ENCODE results near the gene RPS6KA3. TPM values are rescaled to one million over a fixed set of nuclear protein-coding genes. Genes with fewer than 3 reads are reported as not detected.

RPS6KA3 gene
- total RNA-seq, 1 donor from 2014 or later: 9.0 TPM

DNA sequence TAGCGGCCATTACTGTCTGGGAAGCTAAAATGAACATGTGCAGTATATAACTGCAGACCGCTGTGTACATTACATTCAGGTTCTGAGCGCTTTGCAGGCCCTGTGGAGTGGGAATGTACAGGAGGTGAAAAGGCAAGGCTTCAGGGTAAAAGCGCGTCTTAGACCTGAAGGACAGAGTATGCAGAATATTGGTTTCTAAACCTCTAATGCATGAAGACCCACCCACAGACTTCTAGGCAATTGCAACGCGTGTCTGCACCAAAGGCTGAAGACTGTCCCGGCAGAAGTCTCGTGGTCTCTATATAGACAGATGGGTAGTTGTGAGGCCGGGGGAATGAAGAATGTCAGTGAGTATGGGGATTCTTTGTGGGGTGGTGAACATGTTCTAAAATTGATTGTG, 155.4 kb downstream of the RPS6KA3 start:
- no peak for DNase-seq
- H3K27me3 Mint-ChIP-seq (ENCODE audit: unreplicated experiment): no peaks in the 10 kb centered on the region
- TF ChIP-seq, protein P1, sequence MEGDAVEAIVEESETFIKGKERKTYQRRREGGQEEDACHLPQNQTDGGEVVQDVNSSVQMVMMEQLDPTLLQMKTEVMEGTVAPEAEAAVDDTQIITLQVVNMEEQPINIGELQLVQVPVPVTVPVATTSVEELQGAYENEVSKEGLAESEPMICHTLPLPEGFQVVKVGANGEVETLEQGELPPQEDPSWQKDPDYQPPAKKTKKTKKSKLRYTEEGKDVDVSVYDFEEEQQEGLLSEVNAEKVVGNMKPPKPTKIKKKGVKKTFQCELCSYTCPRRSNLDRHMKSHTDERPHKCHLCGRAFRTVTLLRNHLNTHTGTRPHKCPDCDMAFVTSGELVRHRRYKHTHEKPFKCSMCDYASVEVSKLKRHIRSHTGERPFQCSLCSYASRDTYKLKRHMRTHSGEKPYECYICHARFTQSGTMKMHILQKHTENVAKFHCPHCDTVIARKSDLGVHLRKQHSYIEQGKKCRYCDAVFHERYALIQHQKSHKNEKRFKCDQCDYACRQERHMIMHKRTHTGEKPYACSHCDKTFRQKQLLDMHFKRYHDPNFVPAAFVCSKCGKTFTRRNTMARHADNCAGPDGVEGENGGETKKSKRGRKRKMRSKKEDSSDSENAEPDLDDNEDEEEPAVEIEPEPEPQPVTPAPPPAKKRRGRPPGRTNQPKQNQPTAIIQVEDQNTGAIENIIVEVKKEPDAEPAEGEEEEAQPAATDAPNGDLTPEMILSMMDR (IDR thresholded peaks at IDR 0.05; ENCODE audit: partially characterized antibody, unreplicated experiment): no peak
- no peak overlapping the region for H3K27ac Mint-ChIP-seq (ENCODE audit: unreplicated experiment)
- H3K9me3 Mint-ChIP-seq (ENCODE audit: unreplicated experiment): no peaks in the 10 kb centered on the region
- H3K36me3 Mint-ChIP-seq (ENCODE audit: unreplicated experiment): no peaks in the 10 kb centered on the region
- no peak overlapping the region for H3K4me3 Mint-ChIP-seq (ENCODE audit: unreplicated experiment)
- H3K4me1 Mint-ChIP-seq (ENCODE audit: low read depth, unreplicated experiment): peaks cover 1% of the 10 kb centered on the region

DNA sequence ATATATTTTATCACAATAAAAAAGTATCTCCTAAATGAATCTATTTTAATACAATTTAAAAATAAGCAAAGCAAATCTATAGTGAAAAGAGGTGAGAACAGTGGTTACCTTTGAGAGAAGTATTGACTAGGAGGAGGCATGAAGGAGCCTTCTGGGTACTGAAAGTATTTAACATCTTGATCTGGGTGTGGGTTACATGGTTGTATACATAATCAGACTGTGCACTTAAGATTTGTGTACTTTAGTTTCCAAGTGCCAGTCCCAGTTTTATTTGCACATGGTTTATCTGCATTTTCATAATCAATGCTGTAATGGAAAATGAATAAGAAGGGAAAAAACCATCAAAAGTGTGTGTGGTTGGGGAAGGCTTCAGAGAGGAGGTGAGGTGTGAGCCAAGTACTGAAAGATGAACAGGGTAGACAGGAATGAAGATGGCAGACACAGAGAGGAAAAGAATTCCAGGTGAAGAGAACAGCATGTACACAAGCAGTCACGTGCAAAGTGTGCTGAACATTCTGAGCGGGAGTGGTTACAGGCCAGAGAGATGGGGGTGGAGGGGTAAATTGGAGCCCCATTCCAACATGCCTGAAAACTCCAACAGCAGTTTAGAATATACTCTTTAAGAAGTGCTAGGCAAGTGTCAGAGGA, 164.7 kb downstream of the RPS6KA3 start:
- H3K27ac Mint-ChIP-seq (ENCODE audit: unreplicated experiment): no peak overlapping the region
- no peaks in the 10 kb centered on the region for H3K4me1 Mint-ChIP-seq (ENCODE audit: low read depth, unreplicated experiment)
- no peak overlapping the region for H3K4me3 Mint-ChIP-seq (ENCODE audit: unreplicated experiment)
- TF ChIP-seq, protein P1 (IDR thresholded peaks at IDR 0.05; ENCODE audit: partially characterized antibody, unreplicated experiment): no peak
- no peaks in the 10 kb centered on the region for H3K9me3 Mint-ChIP-seq (ENCODE audit: unreplicated experiment)
- no peak for DNase-seq
- no peaks in the 10 kb centered on the region for H3K27me3 Mint-ChIP-seq (ENCODE audit: unreplicated experiment)
- H3K36me3 Mint-ChIP-seq (ENCODE audit: unreplicated experiment): no peaks in the 10 kb centered on the region

Other genes with a start within 250 kb of the RPS6KA3 start
- 3.0 TPM for gene MAP7D2, start 150.0 kb downstream of the RPS6KA3 start, total RNA-seq (ENCODE audit: unreplicated experiment)
- gene EIF1AX, start 125.1 kb downstream of the RPS6KA3 start, total RNA-seq (ENCODE audit: unreplicated experiment): 107 TPM

Measured in glutamatergic neuron (in vitro differentiated cells).